Gastroesophageal sphincter (tissue), 3 donors: ENCODE measurements around the gene KIAA0040.

Source experiments
- POLR2A ChIP-seq, 2 donors: fragments of 450-650 bp; IDR thresholded peaks; one replicate each; pipeline ENCODE4 v1.6.1; 2017; ENCODE audit warnings: antibody characterized with exemption in 2 of 2, mild to moderate bottlenecking in 2 of 2, moderate library complexity in 1 of 2
- TF ChIP-seq, protein P1 (sequence below), 4 experiments: fragments of 200-600 bp in 2 of 4; fragments of 450-650 bp in 2 of 4; sonication (generic) in 1 of 4; IDR thresholded peaks; one replicate each; pipeline ENCODE4 v1.5.1; 2017 to 2019; ENCODE audit warnings: antibody characterized with exemption in 4 of 4, mild to moderate bottlenecking in 2 of 4, moderate library complexity in 2 of 4

DNA sequence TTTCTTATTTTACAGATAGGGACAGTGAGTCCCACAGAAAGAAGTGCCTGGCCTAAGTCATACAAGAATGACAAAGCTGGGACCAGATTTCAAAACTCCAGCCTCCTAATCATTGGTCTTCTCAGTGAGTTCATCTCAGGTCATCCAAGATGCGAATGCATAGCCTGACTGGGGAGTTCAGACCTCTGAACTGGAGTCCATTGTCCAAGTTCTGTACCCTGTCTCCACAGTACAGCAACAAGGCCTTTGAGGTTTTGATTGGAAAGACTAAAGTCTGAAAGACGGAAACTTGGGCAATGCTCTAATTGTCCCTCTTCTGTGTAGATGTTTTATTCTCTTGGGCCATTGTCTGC, 63.0 kb downstream of the KIAA0040 start:
- TF ChIP-seq POLR2A (IDR thresholded peaks at IDR 0.05), result no peak
- TF ChIP-seq, protein P1, sequence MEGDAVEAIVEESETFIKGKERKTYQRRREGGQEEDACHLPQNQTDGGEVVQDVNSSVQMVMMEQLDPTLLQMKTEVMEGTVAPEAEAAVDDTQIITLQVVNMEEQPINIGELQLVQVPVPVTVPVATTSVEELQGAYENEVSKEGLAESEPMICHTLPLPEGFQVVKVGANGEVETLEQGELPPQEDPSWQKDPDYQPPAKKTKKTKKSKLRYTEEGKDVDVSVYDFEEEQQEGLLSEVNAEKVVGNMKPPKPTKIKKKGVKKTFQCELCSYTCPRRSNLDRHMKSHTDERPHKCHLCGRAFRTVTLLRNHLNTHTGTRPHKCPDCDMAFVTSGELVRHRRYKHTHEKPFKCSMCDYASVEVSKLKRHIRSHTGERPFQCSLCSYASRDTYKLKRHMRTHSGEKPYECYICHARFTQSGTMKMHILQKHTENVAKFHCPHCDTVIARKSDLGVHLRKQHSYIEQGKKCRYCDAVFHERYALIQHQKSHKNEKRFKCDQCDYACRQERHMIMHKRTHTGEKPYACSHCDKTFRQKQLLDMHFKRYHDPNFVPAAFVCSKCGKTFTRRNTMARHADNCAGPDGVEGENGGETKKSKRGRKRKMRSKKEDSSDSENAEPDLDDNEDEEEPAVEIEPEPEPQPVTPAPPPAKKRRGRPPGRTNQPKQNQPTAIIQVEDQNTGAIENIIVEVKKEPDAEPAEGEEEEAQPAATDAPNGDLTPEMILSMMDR (IDR thresholded peaks at IDR 0.05), result no peak
